ENCODE measurements around the gene METTL17.

DNA sequence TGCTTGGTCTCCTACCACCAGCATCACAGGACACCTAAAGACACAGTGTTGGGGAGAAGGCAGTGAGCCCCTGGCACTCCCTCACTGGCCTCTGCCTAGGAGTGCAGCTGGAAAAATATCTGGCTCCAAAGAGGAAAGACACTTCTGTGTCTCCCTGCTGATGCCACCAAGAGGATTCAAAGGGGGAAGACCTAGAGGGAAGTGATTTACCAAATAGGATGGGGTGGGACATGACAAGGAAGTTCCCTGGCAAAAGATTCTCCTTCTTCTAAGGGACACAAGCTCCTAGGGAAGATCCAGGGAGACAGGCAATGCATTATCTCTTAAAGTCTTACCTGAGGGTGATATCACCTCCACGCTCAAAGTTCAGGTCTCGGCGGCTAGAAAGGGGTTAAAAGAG, 29.0 kb downstream of the METTL17 start:
- TF ChIP-seq, protein P1, sequence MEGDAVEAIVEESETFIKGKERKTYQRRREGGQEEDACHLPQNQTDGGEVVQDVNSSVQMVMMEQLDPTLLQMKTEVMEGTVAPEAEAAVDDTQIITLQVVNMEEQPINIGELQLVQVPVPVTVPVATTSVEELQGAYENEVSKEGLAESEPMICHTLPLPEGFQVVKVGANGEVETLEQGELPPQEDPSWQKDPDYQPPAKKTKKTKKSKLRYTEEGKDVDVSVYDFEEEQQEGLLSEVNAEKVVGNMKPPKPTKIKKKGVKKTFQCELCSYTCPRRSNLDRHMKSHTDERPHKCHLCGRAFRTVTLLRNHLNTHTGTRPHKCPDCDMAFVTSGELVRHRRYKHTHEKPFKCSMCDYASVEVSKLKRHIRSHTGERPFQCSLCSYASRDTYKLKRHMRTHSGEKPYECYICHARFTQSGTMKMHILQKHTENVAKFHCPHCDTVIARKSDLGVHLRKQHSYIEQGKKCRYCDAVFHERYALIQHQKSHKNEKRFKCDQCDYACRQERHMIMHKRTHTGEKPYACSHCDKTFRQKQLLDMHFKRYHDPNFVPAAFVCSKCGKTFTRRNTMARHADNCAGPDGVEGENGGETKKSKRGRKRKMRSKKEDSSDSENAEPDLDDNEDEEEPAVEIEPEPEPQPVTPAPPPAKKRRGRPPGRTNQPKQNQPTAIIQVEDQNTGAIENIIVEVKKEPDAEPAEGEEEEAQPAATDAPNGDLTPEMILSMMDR (IDR thresholded peaks at IDR 0.05): no peak
- no peak for TF ChIP-seq POLR2A (IDR thresholded peaks at IDR 0.05)
